Measurements from ENCODE around the gene FAU.
A peak's percentile ranks its signal among the peaks of the same experiment; 100 is the strongest.
"Not testable (repeated sequence)": the region's sequence is repeated elsewhere in the genome, so short reads cannot be mapped to it uniquely, and the experiment has no call there.

The FAU gene

DNA sequence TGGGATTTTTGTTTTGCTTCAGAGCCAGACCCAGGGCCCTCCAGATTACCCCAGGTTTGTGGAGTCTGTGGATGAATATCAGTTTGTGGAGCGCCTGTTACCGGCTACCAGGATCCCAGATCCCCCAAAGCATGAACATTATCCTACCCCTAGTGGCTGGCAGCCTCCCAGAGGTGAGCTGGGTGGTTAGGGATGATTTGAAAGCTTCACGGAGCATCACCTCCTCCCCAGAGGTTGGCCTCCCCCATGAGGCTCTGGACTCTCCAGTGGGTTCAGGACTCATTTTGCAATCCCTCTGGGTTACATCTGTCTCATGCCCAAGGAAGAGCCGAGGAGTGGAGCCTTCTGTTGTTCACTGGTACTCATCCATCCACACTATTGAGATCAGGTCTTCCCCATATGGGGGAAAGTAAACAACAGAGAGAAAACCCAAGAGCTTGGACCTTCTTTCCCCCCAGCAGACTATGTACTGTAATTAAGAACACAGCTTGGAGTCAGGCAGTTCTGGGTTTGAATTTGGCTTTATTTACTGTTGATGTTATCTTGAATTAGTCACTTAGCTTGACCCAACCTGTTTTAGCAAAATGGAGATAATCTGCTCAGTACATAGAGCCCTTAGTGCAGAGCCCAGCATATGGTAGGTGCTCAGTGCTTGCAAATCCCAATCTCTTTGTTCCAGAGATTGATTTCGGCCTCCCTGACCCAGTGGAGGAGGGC is 2.7 kb upstream of the FAU start:
- no peak for FAIRE-seq
- no peak for DNase-seq (ENCODE audit: insufficient read length, low spot score)

DNA sequence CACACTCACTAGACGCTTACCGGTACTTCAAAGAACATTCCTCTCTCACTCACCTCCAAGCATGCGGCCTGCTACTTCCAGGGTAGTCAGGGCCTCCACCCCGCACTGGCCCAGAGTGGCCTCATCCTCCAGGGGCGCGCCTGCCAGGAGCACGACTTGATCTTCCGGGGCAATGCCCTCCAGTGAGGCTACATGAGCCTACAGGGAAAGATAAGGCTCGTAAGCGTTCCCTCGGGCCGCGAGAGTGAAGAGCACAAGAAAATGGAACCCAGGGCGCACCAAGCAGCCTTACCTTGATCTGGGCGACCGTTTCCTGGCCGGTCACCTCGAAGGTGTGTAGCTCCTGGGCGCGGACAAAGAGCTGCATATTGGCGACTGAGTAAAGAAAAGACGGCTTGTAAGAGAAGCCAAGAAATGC is 478 bp downstream of the FAU start:
- no peak for DNase-seq (ENCODE audit: insufficient read length, low spot score)
- peak; percentile 69 for FAIRE-seq

DNA sequence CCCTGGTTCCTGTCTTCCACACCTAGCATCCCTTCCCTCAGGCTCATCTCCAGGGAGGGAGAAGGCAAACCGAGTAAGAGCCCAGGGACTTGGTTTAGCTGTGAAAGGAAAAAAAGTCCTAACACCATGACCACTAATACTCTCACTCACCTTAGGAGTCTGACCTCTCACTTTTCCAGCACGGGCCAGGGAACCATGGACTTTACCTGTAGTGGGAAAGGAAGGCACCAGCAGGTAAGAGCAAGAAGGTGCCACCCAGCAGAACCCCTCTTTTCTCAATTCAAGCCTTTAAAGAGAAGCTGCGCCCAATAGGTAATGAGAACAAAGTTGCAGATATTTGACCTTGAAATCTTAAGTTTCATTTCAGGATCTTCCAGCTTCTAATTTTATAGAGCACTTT is 1.1 kb downstream of the FAU start:
- DNase-seq (ENCODE audit: insufficient read length, low spot score) (no peak), FAIRE-seq (peak; percentile 31)

DNA sequence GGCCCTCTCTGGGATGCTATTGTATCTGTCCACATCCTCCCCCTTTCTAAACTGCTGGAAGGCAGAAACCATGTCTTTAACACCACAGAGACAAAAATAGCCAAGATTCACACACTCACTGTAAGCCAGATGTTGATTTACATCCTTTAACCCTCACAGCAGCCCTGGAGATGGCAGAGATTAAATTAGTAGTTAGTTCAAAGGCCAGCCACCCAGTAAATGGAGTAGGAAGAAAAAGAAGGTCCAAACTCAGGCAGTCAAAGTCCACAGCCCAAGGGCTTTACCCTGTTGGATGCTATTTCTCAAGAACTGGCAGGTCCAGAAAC is 2.3 kb downstream of the FAU start:
- DNase-seq (ENCODE audit: insufficient read length, low spot score) (no peak), FAIRE-seq (no peak)

DNA sequence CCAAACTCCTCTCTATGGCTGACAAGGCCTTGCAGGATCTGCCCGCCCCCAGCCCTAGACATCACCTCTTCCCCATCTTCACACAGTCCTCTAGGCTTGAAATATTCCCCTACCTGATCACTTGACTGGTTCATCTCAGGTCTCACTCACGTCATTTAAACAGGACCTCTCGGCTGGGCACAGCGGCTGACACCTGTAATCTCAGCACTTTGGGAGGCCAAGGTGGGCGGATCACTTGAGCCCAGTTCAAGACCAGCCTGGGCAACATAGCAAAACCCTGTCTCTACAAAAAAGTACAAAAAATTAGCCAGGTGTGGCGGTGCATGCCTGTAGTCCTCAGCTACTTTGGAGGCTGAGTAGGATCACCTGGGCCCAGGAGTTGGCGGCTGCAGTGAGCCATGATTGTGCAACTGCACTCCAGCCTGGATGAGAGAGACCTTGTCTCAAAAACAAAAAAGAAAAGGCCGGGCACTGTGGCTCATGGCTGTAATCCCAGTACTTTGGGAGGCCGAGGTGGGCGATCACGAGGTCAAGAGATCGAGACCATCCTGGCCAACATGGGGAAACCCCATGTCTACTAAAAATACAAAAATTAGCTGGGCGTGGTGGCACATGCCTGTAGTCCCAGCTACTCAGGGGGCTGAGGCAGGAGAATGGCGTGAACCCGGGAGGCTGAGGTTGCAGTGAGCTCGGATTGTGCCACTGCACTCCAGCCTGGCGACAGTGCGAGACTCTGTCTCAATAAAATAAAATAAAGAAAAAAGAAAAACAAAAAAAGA is 2.9 kb downstream of the FAU start:
- FAIRE-seq; DNase-seq (ENCODE audit: insufficient read length, low spot score): not testable (repeated sequence)

DNA sequence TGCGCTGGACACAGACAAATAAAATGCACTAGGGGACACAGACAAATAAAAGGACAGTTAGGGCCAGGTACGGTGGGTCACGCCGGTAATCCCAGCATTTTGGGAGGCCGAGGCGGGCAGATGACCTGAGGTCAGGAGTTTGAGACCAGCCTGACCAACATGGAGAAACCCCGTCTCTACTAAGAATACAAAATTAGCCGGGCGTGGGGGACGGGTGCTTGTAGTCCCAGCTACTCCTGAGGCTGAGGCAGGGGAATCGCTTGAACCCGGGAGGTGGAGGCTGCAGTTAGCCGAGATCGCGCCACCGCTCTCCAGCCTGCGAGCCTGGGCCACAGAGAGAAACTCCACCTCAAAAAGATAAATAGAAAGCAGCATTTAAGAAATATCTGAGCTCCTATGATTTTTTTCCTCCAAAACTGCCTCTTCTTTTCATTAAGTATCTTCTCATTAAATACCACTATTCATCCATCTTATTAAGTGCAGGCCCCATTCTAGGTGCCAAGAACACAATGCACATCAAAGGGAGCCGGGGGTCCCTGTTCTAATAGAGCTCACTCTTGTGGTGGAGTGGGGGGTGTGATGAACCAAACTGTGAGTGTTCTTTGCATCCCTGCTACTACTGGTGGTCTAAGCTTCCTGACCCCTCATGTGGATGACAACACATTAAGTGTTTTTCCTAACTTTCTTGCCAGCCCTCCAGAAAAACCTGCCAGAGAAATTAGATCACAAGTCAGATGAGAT is 3.7 kb downstream of the FAU start:
- no peak for FAIRE-seq

DNA sequence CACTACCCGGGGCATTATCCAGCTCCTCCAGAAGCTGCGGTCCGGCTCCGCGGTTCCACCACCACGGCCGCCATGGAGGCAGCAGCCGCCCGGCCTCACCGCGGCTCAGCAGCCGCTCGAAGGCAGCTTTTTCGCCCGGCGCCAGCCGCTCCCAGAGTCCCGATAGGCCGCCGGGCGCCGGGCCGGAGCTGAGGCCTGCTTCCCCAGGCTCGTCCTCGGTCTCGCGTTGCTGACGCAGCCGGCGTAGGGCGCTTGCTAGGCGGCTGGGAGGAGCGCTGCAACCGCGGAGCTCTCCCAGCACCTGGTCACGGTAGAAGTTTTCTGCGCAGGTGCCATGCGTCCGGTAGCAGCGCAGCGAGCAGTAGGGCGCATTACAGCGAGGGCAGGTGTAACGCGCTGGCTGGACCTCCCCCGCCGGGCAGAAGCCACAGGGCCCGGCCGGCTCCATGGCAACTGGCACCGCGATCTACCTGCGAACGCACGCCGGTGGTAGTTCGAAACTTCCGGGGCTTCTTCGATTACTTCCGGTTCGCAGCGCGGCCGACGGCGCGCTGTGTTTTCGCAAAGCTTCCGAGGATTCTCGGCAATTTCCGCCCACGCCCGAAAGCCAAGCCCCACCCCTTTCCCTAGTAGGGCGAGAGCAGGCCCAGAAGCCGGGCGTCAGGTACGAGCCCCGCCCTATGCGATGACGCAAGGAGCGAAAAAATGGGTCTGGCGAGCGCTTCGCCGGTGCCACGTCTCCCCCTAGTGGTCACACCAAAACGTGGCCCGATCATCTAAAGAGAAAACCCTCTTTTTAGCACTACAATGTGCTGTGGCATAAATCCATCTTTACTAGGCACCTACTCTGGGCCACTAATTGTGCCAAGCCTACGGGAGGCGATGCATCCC is 4.5 kb downstream of the FAU start, which contains the start of gene ZNHIT2:
TSS of gene ZNHIT2 (minus strand) at position 496 of the 891 bp plus-strand sequence. CDS start at position 448, 48 bp downstream.
- FAIRE-seq (peak; percentile 100), DNase-seq (ENCODE audit: insufficient read length, low spot score) (peak; percentile 77)

More for the DNA sequence above, 3.7 kb downstream of the FAU start:
- DNase-seq (ENCODE audit: insufficient read length, low spot score) = no peak

DNA sequence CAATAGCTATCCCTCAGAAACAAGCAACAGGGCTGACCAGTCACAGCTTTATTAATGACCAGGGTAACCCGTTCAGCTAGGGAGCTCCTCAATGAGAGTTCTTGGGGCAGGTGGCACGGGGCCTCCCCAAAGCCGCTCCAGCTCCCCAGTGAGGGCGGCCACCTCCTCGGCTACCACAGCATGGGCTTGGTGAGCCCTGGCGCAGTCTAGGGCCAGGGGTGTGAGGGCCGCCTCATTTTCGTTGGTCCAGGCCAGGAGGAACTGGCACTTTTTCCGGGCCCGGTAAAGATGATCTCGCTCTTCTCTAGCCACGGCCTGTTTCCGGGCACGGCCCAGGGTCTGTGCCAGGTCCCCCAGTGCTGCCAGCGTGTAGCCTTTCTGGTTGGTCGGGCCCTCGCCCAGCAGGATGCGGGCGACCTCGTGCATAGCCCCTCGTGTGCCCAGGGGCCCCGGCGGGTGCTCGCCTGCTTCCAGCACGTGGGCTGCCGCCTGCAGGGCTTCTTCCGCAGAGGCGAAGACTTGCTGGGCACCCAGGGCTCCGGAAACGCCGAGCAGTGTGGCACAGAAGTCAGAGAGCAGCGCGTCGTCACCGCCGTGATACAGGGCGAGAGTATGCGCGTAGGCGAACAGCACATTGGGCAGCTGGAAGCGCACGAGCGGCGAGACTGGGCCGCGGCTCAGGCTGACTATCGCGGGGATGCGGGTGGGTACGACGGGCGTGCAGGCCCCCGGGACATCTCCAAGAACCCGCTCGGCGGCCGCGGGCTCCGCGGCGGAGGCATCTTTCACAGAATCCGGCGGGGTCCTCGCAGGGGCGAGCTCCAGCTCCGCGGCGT is 5.3 kb downstream of the FAU start:
- DNase-seq (ENCODE audit: insufficient read length, low spot score) = no peak
- FAIRE-seq = peak; percentile 76

DNA sequence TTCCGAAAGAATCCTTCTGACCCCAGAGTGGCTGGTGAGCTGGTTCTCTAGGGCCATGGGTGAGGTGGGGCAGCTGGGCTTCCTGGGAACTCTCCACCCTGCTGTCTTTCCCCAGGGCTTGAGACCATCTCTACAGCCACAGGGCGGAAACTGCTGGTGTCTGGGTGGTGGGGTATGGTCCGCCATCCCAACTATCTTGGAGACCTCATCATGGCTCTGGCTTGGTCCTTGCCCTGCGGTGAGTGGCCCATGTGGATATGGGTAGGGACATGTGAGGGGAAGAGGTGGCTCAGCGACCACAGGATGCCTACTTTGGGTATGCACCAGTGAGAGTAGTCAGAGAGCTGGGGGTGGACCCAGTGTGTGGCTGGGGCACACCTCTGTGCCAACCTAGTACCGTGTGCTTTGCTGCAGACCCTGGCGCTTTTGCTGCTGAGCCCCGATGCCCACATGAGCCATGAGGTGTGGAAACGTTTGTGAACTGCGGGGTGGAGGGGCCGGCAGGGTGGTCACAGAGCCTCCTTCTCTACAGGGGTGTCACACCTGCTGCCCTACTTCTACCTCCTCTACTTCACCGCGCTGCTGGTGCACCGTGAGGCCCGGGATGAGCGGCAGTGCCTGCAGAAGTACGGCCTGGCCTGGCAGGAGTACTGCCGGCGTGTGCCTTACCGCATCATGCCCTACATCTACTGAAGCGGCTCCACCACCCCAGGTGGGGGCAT is 6.4 kb downstream of the FAU start:
- DNase-seq (ENCODE audit: insufficient read length, low spot score) (no peak), FAIRE-seq (no peak)

DNA sequence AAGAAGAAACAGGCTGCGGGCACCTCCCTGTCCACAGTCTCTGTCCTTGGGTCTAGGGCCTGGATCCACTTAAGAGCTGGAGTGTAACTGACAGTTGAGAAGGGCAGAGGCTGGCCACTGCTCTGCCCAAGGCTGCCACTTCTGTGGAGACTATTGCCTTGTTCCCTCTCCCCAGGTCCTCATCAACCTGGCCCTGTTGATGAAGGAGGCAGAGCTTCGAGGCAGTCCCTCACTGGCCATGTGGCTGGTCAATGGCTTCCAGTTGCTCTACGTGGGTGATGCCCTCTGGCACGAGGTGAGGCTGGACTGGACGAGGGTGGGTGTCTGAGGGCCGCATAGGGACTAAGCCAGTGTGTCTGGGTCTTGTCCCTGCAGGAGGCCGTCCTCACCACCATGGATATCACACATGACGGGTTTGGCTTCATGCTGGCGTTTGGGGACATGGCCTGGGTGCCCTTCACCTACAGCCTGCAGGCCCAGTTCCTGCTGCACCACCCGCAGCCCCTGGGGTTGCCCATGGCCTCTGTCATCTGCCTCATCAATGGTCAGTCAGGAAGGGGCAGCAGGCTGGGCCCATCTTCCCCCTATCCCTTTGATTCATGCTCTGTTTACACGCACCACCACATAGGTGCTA is 7.3 kb downstream of the FAU start:
- no peak for DNase-seq (ENCODE audit: insufficient read length, low spot score)
- no peak for FAIRE-seq

DNA sequence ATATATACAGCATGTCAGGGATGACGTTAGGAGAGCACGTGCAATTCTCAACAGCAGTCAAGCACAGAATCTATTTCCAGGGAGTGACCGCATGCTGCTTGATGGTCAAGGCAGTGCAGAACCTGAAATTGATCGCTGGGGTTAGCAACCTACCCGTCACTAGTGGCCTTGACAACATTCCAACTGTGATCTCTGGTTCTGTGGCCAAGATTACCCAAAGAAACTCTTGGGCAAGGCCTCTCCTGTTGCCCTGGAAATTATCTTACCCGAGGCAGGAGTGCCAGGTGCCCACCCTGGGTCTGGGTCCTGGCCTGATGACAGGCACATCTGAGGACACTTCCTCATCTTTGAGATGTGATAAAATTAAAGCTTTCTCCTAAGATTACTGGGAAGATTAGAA is 8.1 kb downstream of the FAU start:
- no peak for DNase-seq (ENCODE audit: insufficient read length, low spot score)
- FAIRE-seq = no peak

DNA sequence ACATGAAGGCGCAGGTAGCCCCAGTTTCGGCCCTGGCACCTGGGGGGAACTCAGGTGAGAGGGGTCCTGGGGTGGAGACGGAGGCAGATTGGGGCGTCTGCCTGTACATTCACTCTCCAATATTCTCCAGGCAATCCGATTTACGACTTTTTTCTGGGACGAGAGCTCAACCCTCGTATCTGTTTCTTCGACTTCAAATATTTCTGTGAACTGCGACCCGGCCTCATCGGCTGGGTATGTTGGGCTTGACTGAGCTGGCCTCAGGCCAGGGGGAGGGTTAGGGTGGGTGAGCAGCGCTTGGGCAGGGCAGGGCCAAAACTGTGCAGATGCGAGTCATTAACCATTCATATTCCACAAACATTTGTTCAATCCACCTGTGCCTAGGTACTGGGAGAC is 8.6 kb downstream of the FAU start:
- DNase-seq (ENCODE audit: insufficient read length, low spot score) (no peak), FAIRE-seq (no peak)

DNA sequence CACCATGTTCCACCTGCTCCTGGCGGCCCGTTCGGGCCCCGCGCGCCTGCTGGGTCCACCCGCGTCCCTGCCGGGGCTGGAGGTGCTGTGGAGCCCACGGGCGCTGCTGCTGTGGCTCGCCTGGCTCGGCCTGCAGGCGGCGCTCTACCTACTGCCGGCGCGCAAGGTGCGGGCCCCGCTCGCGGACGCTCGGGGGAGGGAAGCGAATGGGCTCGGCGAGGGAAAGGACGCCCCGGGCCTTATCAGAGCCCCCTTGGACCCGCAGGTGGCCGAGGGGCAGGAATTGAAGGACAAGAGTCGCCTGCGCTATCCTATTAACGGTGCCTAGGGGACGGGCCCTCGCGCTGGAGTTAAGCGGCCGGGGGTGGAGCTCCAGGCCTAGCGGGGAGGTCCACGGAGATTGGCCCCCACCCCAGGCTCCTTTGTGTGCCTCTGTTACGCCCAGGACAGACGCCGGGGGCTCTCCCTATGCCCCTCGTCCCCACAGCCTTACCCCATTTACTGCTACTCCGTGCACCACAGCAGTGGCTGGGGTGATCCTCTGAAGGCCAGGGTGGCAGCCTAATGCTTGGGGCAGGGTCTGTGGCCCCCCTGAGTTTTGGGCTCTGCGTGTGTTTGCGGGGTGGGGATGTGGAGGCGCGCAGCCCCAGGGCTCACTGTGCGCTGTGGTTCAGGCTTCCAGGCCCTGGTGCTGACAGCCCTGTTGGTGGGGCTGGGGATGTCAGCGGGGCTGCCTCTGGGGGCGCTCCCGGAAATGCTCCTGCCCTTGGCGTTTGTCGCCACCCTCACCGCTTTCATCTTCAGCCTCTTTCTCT is 9.2 kb downstream of the FAU start:
- no peak for DNase-seq (ENCODE audit: insufficient read length, low spot score)
- FAIRE-seq = peak; percentile 86

DNA sequence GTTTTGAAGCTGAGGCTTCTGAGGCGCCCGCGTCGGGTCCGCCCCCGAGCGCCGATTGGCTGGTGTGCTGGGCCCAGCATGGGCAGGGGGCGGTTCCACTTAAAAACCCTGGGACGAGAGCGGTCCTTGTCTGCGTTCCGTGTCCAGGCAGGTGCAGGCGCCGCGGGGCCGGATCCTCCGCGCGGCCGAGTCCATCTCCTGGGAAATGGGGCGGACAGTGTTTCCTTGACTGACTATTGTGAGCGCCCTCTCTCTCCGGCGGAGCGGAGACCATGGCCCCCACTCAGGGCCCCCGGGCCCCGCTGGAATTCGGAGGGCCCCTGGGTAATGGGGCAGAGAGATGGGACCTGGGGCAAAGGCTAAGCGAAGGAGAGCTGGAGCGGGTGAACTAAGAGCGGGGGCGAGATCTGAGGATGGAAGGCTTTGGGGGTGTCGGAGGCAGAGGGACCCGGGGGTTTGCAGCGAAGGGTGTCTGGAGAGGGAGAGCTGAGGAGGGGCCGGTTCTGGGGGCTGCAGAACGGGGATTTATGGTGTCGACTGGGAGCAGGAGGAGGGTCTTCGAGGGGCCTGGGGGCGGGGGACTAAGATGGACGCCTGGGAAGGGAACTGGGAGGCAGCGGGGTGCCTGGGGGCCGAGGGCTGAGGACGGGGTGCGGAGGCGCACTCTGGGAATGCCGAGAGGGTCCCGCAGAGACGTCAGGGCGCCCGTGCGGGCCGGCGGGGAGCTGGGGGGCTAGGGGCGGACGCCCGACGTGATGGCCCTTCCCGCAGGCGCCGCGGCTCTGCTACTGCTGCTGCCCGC is 10.0 kb downstream of the FAU start, which contains the start of gene TM7SF2:
TSS of gene TM7SF2 (plus strand) at position 129 of the 802 bp plus-strand sequence. CDS start at position 273, 144 bp downstream.
- FAIRE-seq = no peak
- peak; percentile 98 for DNase-seq (ENCODE audit: insufficient read length, low spot score)

DNA sequence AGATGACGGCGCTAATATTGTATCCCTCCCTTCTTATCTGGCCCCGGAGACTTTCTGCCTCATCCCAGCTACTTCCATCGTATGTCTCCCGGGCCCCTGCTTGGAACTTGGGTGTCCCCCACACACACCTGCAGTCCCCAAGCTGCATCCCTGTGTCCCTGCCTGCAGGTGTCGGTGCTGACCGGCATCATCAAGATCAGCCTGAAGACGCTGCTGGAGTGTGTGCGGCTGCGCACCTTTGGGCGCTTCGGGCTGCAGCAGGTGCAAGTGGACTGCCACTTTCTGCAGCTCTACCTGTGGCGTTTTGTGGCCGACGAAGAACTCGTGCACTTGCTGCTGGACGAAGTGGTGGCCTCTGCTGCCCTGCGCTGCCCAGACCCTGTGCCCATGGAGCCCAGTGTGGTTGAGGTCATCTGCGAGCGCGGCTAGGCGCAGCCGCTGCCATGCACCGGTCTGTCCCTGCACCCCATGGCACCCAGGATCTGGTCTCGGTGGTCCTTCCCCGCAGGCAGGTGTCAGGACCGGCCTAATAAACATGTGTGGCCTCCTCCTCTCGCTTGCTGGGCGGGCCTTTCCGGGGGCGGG is 10.7 kb downstream of the FAU start:
- peak; percentile 93 for FAIRE-seq
- DNase-seq (ENCODE audit: insufficient read length, low spot score) = no peak

DNA sequence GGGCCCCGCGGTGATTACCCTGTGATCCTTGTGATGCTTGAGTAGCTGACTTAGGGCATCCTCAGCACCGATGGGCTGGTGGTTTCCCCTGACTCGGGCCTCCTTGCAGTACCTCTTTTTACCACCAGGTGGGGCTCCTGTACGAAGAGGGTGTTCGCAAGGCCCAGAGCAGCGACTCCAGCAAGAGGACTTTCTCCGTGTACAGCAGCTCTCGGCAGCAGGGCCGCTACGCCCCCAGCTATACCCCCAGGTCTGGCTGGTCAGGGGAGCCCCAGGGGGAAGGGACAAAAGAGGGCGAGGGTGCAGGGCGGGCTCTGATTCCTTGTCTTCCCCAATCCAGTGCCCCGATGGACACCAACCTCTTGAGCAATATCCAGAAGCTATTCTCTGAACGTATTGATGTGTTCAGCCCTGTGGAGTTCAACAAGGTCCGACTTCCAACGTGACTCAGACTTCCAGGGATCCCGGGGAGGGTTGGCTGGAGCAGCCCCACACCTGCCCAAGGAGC is 11.5 kb downstream of the FAU start:
- DNase-seq (ENCODE audit: insufficient read length, low spot score) (peak; percentile 97), FAIRE-seq (peak; percentile 98)

Measured in GM19239 (cell line).